ENCODE measurements around the gene FERMT3. TPM values are rescaled to one million over a fixed set of nuclear protein-coding genes. Genes with fewer than 3 reads are reported as not detected.

Gene FERMT3
- total RNA-seq, 1 experiment from 2014 or later: 10.6 TPM

DNA sequence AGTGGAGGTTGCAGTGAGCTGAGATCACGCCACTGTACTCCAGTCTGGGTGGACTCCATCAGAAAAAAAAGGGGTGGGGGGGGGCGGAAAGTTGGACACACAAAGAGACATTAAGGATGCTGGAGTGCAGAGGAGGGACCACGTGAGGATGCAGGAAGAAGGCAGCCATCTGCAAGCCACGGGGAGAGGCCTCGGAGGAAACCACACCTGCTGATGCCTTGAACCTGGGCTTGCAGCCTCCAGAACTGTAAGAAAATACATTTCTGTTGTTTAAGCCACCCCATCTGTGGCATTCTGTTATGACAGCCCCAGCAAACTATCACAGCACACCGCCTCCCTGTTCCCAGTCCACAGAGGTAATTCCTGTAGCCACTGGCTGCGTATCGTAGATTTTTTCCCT is 29.8 kb upstream of the FERMT3 start:
- DNase-seq: no peak
- no peak overlapping the region for H3K14ac ChIP-seq (ENCODE audit: insufficient read depth, low read length)
- Mint-ChIP-seq H3K27me3 (ENCODE audit: low read depth) (peaks cover 10% of the 10 kb centered on the region), H3K36me3 (ENCODE audit: insufficient read depth in 1 of 3, low read depth in 3 of 3) (peaks cover 26 to 28% (median 27%) of the 10 kb centered on the region in 3 experiments; a peak in 6 of 7 replicates), H3K4me1 (peaks cover 5 to 16% of the 10 kb centered on the region in 2 experiments), H3K27ac (no peak overlapping the region), H3K9me3 (peaks cover 10 to 13% of the 10 kb centered on the region in 2 experiments), H3K4me3 (no peak overlapping the region)
- H4K20me1 ChIP-seq (ENCODE audit: control insufficient read depth, insufficient read depth, insufficient read length): peaks cover 3% of the 10 kb centered on the region
- no peak overlapping the region for H2BK15ac ChIP-seq (ENCODE audit: low read depth, low read length)
- H4K8ac ChIP-seq (replicated peaks; ENCODE audit: insufficient read length, low read depth, low read length): no peak overlapping the region
- no peak overlapping the region for H2BK20ac ChIP-seq (ENCODE audit: low read depth, low read length, poor library complexity, severe bottlenecking)
- H2BK5ac ChIP-seq (ENCODE audit: insufficient read length, low read length): no peak overlapping the region
- no peak overlapping the region for H3K4ac ChIP-seq (ENCODE audit: low read depth, low read length)
- WGBS (ENCODE audit: extremely low coverage, insufficient read length, low lambda C conversion rate): no CpG with 5 or more reads among the region's 8 CpGs
- H3T11ph ChIP-seq (ENCODE audit: low read length): no peak overlapping the region
- no peak overlapping the region for H2BK12ac ChIP-seq (ENCODE audit: insufficient read length, low read depth, low read length)
- H3K27me3 ChIP-seq (ENCODE audit: insufficient read depth, low read length): no peaks in the 10 kb centered on the region; the same call in 1 of the 2 replicates
- H3K9me3 ChIP-seq (ENCODE audit: control insufficient read depth, low read depth, low read length): peaks cover 5% of the 10 kb centered on the region
- no peak overlapping the region for H4K5ac ChIP-seq (ENCODE audit: insufficient read length, low read depth, low read length)
- H2AK5ac ChIP-seq (ENCODE audit: insufficient read length, low read length): no peak overlapping the region
- H3K79me2 ChIP-seq (ENCODE audit: insufficient read depth, low read length): no peaks in the 10 kb centered on the region
- H3K4me2 ChIP-seq (ENCODE audit: insufficient read depth, insufficient read length, low read length): no peak overlapping the region
- H3K79me1 ChIP-seq (ENCODE audit: insufficient read depth, low read depth, low read length, poor library complexity, severe bottlenecking): no peaks in the 10 kb centered on the region
- H3K4me1 ChIP-seq (ENCODE audit: insufficient read depth, low read length): peaks cover 2% of the 10 kb centered on the region; the same call in 1 of the 2 replicates
- no peak overlapping the region for H4K91ac ChIP-seq (ENCODE audit: insufficient read length, low read depth, low read length)
- no peaks in the 10 kb centered on the region for H3K23me2 ChIP-seq (ENCODE audit: insufficient read length, low read depth, low read length, poor library complexity, severe bottlenecking)
- H3K18ac ChIP-seq (ENCODE audit: insufficient read length, low read depth, low read length): no peak overlapping the region
- TF ChIP-seq CTCF (conservative IDR thresholded peaks at IDR 0.05): no peak
- H3K9ac ChIP-seq (ENCODE audit: extremely low read depth, insufficient read length, low read length): no peak overlapping the region
- H3K56ac ChIP-seq (ENCODE audit: insufficient read length, low read depth, low read length): no peak overlapping the region
- H3K23ac ChIP-seq (ENCODE audit: insufficient read length, low read depth, low read length): no peak overlapping the region
- H2AFZ ChIP-seq (ENCODE audit: low read length): no peak overlapping the region
- H2BK120ac ChIP-seq (ENCODE audit: low read depth, low read length, poor library complexity, severe bottlenecking): no peak overlapping the region
- H3K27ac ChIP-seq (ENCODE audit: insufficient read length, low read depth, low read length): no peak overlapping the region
